Measurements from ENCODE around the gene CENPN.
A peak's percentile ranks its signal among the peaks of the same experiment; 100 is the strongest.

CENPN gene

GRCh38 chr16:80991792-80992430, 15.1 kb upstream of the CENPN start:
- DNase-seq (ENCODE audit: low read depth in 2 of 2), result no peak

- DNase-seq (ENCODE audit: low read depth in 2 of 2), result no peak
Measured at GRCh38 chr16:80992676-80993293, 14.2 kb upstream of the CENPN start.

- DNase-seq (ENCODE audit: low read depth in 2 of 2), result no peak
Measured at GRCh38 chr16:80993307-80993706, 13.7 kb upstream of the CENPN start.

GRCh38 chr16:80993834-80994233, 13.2 kb upstream of the CENPN start:
- DNase-seq (ENCODE audit: low read depth in 2 of 2), result no peak

- DNase-seq (ENCODE audit: low read depth in 2 of 2), result no peak
Measured at GRCh38 chr16:80994451-80994850, 12.6 kb upstream of the CENPN start.

GRCh38 chr16:80996688-80997138, 10.3 kb upstream of the CENPN start:
- no peak for DNase-seq (ENCODE audit: low read depth in 2 of 2)

GRCh38 chr16:80997139-80997798, 9.7 kb upstream of the CENPN start:
- no peak for DNase-seq (ENCODE audit: low read depth in 2 of 2)

GRCh38 chr16:80997964-80998620, 8.9 kb upstream of the CENPN start:
- no peak for DNase-seq (ENCODE audit: low read depth in 2 of 2)

- DNase-seq (ENCODE audit: low read depth in 2 of 2), result no peak
Measured at GRCh38 chr16:81000873-81001272, 6.1 kb upstream of the CENPN start.

GRCh38 chr16:81001330-81001729, 5.7 kb upstream of the CENPN start:
- no peak for DNase-seq (ENCODE audit: low read depth in 2 of 2)

- no peak for DNase-seq (ENCODE audit: low read depth in 2 of 2)
Measured at GRCh38 chr16:81003064-81003463, 4.0 kb upstream of the CENPN start.

- DNase-seq (ENCODE audit: low read depth in 2 of 2), result no peak
Measured at GRCh38 chr16:81003610-81004460, 3.2 kb upstream of the CENPN start.

- no peak for DNase-seq (ENCODE audit: low read depth in 2 of 2)
Measured at GRCh38 chr16:81004646-81005353, 2.2 kb upstream of the CENPN start.

- no peak for DNase-seq (ENCODE audit: low read depth in 2 of 2)
Measured at GRCh38 chr16:81005610-81006161, 1.3 kb upstream of the CENPN start.

GRCh38 chr16:81006211-81006812, 702 bp upstream of the CENPN start:
- peak; percentile 38 to 42 for DNase-seq (ENCODE audit: low read depth in 2 of 2)

GRCh38 chr16:81008505-81008789, 1.4 kb downstream of the CENPN start:
- no peak for DNase-seq (ENCODE audit: low read depth in 2 of 2)

- DNase-seq (ENCODE audit: low read depth in 2 of 2), result no peak
Measured at GRCh38 chr16:81012974-81013373, 6.0 kb downstream of the CENPN start.

- DNase-seq (ENCODE audit: low read depth in 2 of 2), result no peak
Measured at GRCh38 chr16:81014672-81015071, 7.7 kb downstream of the CENPN start.

GRCh38 chr16:81018496-81018895, 11.5 kb downstream of the CENPN start:
- DNase-seq (ENCODE audit: low read depth in 2 of 2), result no peak

GRCh38 chr16:81026429-81026828, 19.4 kb downstream of the CENPN start:
- DNase-seq (ENCODE audit: low read depth in 2 of 2), result no peak
